MM.1S (cell line): ENCODE data around the gene ATPAF2.

Experiments
- DNase-seq: peaks from one replicate; pipeline ENCODE4 v3.0.0-alpha.2; 2015
- H2AFZ ChIP-seq: fragments of 300-600 bp; sonication (generic); 2 replicates; pipeline ENCODE4 v1.6.0; 2016; ENCODE audit warnings: antibody characterized with exemption, low read length
- H3F3A ChIP-seq: fragments of 300-600 bp; sonication (generic); 2 replicates; pipeline ENCODE4 v1.6.1; 2016; ENCODE audit warnings: mild to moderate bottlenecking, antibody characterized with exemption, low read length, moderate library complexity, mixed read lengths; ENCODE audit not compliant: insufficient read depth
- H3K27ac ChIP-seq: fragments of 300-600 bp; sonication (generic); 2 replicates; pipeline ENCODE4 v1.5.1; 2016; ENCODE audit warnings: mild to moderate bottlenecking, low read length
- H3K27me3 ChIP-seq: fragments of 300-600 bp; sonication (generic); replicated peaks from 2 replicates; pipeline ENCODE4 v1.6.0; 2016; ENCODE audit warnings: low read length; ENCODE audit not compliant: insufficient read depth
- H3K36me3 ChIP-seq: fragments of 300-600 bp; sonication (generic); replicated peaks from 2 replicates; pipeline ENCODE4 v1.6.1; 2016; ENCODE audit warnings: mild to moderate bottlenecking, low read length, mixed read lengths; ENCODE audit not compliant: insufficient read depth
- H3K4me1 ChIP-seq: fragments of 300-600 bp; sonication (generic); 2 replicates; pipeline ENCODE4 v1.6.1; 2016; ENCODE audit warnings: low read length, mixed read lengths
- H3K4me2 ChIP-seq: fragments of 300-600 bp; sonication (generic); 2 replicates; pipeline ENCODE4 v1.6.0; 2016; ENCODE audit warnings: low read depth, low read length
- H3K4me3 ChIP-seq: fragments of 300-600 bp; sonication (generic); 2 replicates; pipeline ENCODE4 v1.5.1; 2016; ENCODE audit warnings: low read length, mixed read lengths
- H3K79me2 ChIP-seq: fragments of 300-600 bp; sonication (generic); 2 replicates; pipeline ENCODE4 v1.6.1; 2016; ENCODE audit warnings: mixed run types, low read length, mixed read lengths
- H3K9ac ChIP-seq: fragments of 300-600 bp; sonication (generic); 2 replicates; pipeline ENCODE4 v1.6.1; 2016; ENCODE audit warnings: low read length, mixed read lengths
- H3K9me2 ChIP-seq: fragments of 300-600 bp; sonication (generic); replicated peaks from 2 replicates; pipeline ENCODE4 v1.6.1; 2016; ENCODE audit warnings: mild to moderate bottlenecking, low read length, mixed read lengths; ENCODE audit not compliant: insufficient read depth
- H3K9me3 ChIP-seq: fragments of 300-600 bp; sonication (generic); replicated peaks from 2 replicates; pipeline ENCODE4 v1.6.1; 2016; ENCODE audit warnings: mild to moderate bottlenecking, low read length, mixed read lengths; ENCODE audit not compliant: insufficient read depth
- H4K20me1 ChIP-seq: fragments of 300-600 bp; sonication (generic); 2 replicates; pipeline ENCODE4 v1.6.1; 2016; ENCODE audit warnings: mild to moderate bottlenecking, low read length, moderate library complexity, mixed read lengths; ENCODE audit not compliant: insufficient read depth
- CTCF ChIP-seq: fragments of 300-600 bp; sonication (generic); IDR thresholded peaks from 2 replicates; pipeline ENCODE4 v1.5.1; 2016; ENCODE audit warnings: antibody characterized with exemption, low read length, mixed read lengths
- EZH2 ChIP-seq: fragments of 300-600 bp; sonication (generic); optimal IDR thresholded peaks from 2 replicates; pipeline ENCODE3; 2017; ENCODE audit warnings: low read depth, mild to moderate bottlenecking, antibody characterized with exemption, low read length, mixed read lengths
- EZH2phosphoT487 ChIP-seq: fragments of 300-600 bp; sonication (generic); IDR thresholded peaks from 2 replicates; pipeline ENCODE4 v1.6.1; 2018; ENCODE audit warnings: antibody characterized with exemption, low read length

Gene ATPAF2

GRCh38 chr17:18079543-18079942, 40.6 kb upstream of the ATPAF2 start:
- H3K27ac ChIP-seq, result no peak overlapping the region
- H3K27me3 ChIP-seq, result no peaks in the 10 kb centered on the region
- no peaks in the 10 kb centered on the region for H3K9me2 ChIP-seq
- H3K79me2 ChIP-seq, result no peaks in the 10 kb centered on the region
- no peaks in the 10 kb centered on the region for H3K36me3 ChIP-seq
- H3K9ac ChIP-seq, result no peak overlapping the region
- no peak overlapping the region for H2AFZ ChIP-seq
- H3F3A ChIP-seq, result no peaks in the 10 kb centered on the region
- no peaks in the 10 kb centered on the region for H3K9me3 ChIP-seq
- TF ChIP-seq CTCF (no peak), EZH2 (no peak), EZH2phosphoT487 (no peak)
- no peak for DNase-seq
- H3K4me3 ChIP-seq, result no peak overlapping the region
- no peaks in the 10 kb centered on the region for H3K4me1 ChIP-seq
- H4K20me1 ChIP-seq, result no peaks in the 10 kb centered on the region
- no peak overlapping the region for H3K4me2 ChIP-seq

- Histone ChIP-seq H3K9me2 (no peaks in the 10 kb centered on the region), H4K20me1 (no peaks in the 10 kb centered on the region), H3K36me3 (no peaks in the 10 kb centered on the region), H3K9ac (no peak overlapping the region), H3K9me3 (no peaks in the 10 kb centered on the region), H3K4me1 (no peaks in the 10 kb centered on the region), H3K4me2 (no peak overlapping the region), H3K79me2 (no peaks in the 10 kb centered on the region), H2AFZ (no peak overlapping the region), H3K4me3 (no peak overlapping the region), H3K27ac (no peak overlapping the region), H3K27me3 (no peaks in the 10 kb centered on the region), H3F3A (no peaks in the 10 kb centered on the region)
- TF ChIP-seq CTCF (no peak), EZH2phosphoT487 (no peak), EZH2 (no peak)
- no peak for DNase-seq
These were observed 38.0 kb upstream of the ATPAF2 start for GRCh38 chr17:18076936-18077335.

- TF ChIP-seq CTCF (no peak), EZH2phosphoT487 (no peak), EZH2 (no peak)
- Histone ChIP-seq H3K27me3 (no peaks in the 10 kb centered on the region), H3K9ac (no peak overlapping the region), H4K20me1 (no peaks in the 10 kb centered on the region), H3K79me2 (no peaks in the 10 kb centered on the region), H3K4me2 (no peak overlapping the region), H2AFZ (no peak overlapping the region), H3K4me1 (no peaks in the 10 kb centered on the region), H3K27ac (no peak overlapping the region), H3F3A (no peaks in the 10 kb centered on the region), H3K36me3 (no peaks in the 10 kb centered on the region), H3K4me3 (no peak overlapping the region), H3K9me2 (no peaks in the 10 kb centered on the region), H3K9me3 (no peaks in the 10 kb centered on the region)
- DNase-seq, result no peak
These were observed 35.8 kb upstream of the ATPAF2 start for GRCh38 chr17:18074566-18075272.
